HG03520 (cell line): Measurements from ENCODE around the gene XKR3.
"Not testable (repeated sequence)": the region's sequence is repeated elsewhere in the genome, so short reads cannot be mapped to it uniquely, and the experiment has no call there.

Experiments
- ATAC-seq: cut with Tn5 transposase; IDR thresholded peaks from one replicate; pipeline ENCODE4 v1.9.1; 2021; ENCODE audit warnings: mild to moderate bottlenecking, moderate library complexity; ENCODE audit not compliant: unreplicated experiment

The XKR3 gene

DNA sequence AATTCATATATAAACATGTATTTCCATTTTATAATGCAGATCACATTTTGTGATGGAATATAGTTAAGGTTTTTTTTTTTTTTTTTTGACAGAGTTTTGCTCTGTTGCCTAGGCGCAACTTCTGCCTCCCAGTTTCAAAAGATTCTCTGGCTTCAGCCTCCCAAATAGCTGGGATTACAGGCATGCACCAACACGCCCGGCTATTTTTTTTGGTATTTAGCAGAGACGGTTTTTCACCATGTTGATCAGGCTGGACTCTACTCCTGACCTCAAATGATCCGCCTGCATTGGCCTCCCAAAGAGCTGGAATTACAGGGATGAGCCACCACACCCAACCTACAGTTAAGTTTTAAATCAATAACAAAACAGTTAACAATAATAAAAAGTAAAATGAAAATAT lies 18.8 kb downstream of the XKR3 start:
- no peak for ATAC-seq

DNA sequence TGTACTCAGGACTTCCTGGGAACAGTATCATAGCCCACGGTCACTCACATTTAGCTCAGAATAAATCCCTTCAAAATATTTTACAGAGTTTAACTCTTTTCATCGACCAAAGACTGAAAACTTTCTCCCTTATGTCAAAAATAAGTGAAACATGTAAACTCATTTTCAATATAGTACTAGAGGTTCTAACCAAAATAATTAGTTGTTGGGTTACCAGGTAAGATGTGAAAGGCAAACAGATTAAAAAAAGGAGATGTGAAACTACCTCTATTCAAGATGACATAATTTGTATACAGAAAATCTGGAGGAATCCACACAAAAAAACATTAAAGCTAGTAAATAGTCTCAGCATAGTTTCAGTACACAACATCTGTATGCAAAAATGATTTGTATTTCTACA lies 20.3 kb downstream of the XKR3 start:
- no peak for ATAC-seq

GRCh38 chr22:16803255-16803917 lies 21.8 kb downstream of the XKR3 start:
- no peak for ATAC-seq

GRCh38 chr22:16801571-16801970 lies 23.6 kb downstream of the XKR3 start:
- ATAC-seq = no peak

- ATAC-seq = no peak
These were observed 24.1 kb downstream of the XKR3 start for GRCh38 chr22:16801088-16801487.

- no peak for ATAC-seq
These were observed 24.9 kb downstream of the XKR3 start for GRCh38 chr22:16800358-16800757.

DNA sequence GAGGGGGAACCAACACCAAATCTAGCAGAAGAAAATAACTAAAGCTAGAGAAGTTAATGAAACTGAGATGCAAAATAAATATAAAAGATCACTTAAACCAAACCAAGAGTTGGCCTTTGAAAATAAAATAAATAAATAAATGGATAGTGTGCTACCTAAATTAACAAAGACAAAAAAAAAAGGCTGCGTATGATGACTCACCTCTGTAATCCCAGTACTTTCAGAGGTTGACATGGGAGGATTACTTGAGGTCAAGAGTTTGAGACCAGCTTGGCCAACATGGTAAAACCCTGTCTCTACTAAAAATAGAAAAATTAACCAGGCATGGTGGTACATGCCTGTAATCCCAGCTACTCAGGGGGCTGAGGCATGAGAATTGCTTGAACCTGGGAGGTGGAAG lies 29.7 kb downstream of the XKR3 start:
- ATAC-seq = not testable (repeated sequence)

- no peak for ATAC-seq
These were observed 31.4 kb downstream of the XKR3 start for GRCh38 chr22:16793831-16794230.

DNA sequence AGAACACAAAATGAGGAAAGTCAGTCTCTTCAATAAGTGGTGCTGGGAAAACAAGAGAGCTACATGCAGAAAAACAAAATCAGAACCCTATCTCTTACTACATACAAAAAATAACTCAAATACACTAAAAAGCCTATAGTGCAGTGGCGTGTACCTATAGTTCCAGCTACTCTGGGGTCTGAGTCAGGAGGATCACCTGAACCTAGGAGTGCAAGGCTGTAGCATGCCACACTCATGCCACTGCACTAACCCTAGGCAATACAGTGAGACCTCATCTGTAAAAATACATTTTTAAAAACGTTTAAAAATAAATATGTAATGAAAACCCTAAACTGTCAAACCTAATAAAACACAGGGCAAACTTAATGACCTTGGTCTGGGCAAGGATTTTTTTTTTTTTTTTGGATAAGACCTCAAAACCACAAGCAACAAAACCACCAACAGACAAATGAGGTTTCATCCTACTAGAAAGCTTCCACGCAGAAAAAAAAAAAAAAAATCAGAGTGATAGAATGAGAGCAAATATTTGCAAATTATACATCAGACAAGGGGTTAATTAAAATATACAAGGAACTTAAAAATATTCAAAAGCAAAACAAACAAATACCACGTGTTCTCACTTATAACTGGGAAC lies 35.2 kb downstream of the XKR3 start:
- ATAC-seq = no peak

- ATAC-seq = no peak
These were observed 41.3 kb downstream of the XKR3 start for GRCh38 chr22:16783930-16784354.

DNA sequence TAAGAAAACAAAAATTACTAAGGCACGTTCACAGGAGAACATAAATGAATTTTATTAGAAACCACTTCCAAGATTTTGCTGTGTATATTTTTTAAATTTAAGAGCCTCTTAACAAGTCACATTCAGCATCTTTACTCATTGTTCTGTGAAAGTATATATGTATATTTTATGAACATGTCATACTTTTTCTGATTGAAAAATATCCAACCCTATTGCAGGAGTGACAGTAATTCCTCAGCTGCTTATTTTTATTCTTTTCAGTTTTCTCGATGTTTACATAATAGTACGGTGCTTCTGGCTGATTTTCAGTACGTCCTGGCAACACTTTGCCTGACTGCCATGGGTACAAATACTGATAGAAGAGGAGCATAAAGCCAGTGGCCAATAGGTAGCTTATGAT lies 41.8 kb downstream of the XKR3 start:
- ATAC-seq = no peak

DNA sequence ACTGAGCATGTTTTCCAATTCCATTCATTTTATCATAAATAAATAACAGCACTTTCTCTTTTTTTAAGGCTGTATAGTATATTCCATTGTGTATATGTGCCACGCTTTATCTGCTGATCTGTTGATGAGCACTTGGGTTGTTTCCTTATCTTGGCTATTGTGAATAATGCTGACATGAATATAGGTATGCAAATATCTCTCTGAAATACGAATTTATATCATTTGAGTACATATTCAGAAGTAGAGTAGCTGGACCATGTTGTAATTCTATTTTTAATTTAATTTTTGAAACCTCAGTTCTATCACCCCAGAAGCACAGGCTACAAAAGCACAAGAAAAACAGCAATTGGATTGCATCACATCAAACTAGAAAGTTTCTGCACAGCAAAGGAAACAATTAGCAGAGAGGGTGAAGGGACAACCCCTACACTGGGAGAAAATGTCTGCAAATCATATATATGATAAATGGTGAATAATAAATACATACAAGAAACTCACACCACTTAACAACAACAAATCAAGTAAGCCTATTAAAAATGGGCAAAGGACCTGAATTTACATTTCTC lies 43.4 kb downstream of the XKR3 start:
- ATAC-seq = no peak

- no peak for ATAC-seq
These were observed 44.0 kb downstream of the XKR3 start for GRCh38 chr22:16781074-16781763.

DNA sequence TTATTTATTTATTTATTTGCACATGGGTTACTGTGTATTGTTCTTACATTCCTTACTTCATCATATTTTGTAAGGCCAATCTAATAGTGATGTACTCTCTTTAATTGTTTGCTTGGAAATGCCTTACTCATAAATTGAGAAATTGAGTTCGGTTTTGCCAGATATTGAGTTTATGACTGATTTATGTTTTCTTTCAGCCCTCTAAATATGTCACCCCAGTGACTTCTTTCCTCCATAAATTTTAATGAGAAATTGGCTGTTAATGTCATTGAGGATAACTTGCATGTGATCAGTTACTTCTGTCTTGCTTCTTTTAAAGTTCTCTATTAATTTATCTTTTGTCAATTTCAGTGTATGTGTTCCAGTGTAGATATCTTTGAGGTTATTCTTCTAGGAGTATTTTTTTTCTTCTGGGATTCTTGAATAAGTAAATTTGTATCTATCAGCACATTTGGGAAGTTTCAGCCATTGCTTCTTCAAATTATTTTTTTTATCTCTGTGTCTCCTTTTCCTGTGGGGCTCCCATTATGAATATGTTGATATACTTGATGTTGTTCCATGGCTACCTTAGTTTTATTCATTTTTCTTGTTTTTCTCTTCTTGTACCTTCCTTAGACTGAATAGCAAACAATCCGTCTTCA lies 47.8 kb downstream of the XKR3 start:
- no peak for ATAC-seq

- no peak for ATAC-seq
These were observed 49.1 kb downstream of the XKR3 start for GRCh38 chr22:16776080-16776479.

- ATAC-seq = no peak
These were observed 50.2 kb downstream of the XKR3 start for GRCh38 chr22:16774911-16775500.

GRCh38 chr22:16771569-16771968 lies 53.6 kb downstream of the XKR3 start:
- ATAC-seq = not testable (repeated sequence)

GRCh38 chr22:16767927-16768326 lies 57.3 kb downstream of the XKR3 start:
- ATAC-seq = not testable (repeated sequence)

GRCh38 chr22:16762224-16762623 lies 63.0 kb downstream of the XKR3 start:
- not testable (repeated sequence) for ATAC-seq

GRCh38 chr22:16760416-16760815 lies 64.8 kb downstream of the XKR3 start:
- not testable (repeated sequence) for ATAC-seq

DNA sequence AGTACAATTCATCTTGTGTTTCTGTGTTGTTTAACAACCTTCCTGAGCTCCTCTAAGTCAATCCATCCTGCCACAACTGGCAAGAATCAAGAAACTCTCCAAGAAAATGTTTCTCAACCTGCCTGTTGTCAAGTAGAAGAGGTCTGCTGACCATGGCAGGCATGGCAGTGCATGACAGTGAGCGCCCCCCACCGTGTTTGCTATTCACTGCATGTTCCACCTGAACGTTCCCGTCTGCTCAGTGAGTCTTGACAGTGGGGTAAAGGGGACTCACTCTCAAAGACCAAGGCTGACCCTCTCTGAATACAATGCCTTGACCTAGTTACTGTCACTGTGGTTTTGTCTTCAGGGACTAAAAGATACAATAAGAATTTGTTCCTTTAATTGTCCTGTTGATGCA lies 75.9 kb downstream of the XKR3 start:
- ATAC-seq = not testable (repeated sequence)
